H1 (cell line): ENCODE data around the gene SMARCC1. TPM values are rescaled to one million over a fixed set of nuclear protein-coding genes. Genes with fewer than 3 reads are reported as not detected.

ENCODE experiments used
- CTCF ChIA-PET: fragments of 300-600 bp; sonication (Branson Sonifier 250); formaldehyde crosslinking; loops from one replicate; lab custom pipeline; 2021; ENCODE audit not compliant: partially characterized antibody; lab: Charles Lee
- POLR2A ChIA-PET: fragments of 300-600 bp; sonication (Branson Sonifier 250); formaldehyde crosslinking; loops from one replicate; lab custom pipeline; 2021; ENCODE audit warnings: inconsistent platforms; ENCODE audit not compliant: partially characterized antibody; lab: Charles Lee
- DNase-seq, 2 experiments: peaks; one replicate each; pipeline versions ENCODE4 v3.0.0 to v3.0.0-alpha.2; 2010 to 2022; ENCODE audit warnings: low spot score in 2 of 2, low read depth in 1 of 2, mixed read lengths in 1 of 2
- FAIRE-seq: peaks from 2 replicates; lab custom pipeline; 2011; peaks lifted over from hg19 to GRCh38; lab: Jason Lieb, UNC
- H2AFZ ChIP-seq: 2 replicates; pipeline ENCODE4 v1.8.1; 2012; ENCODE audit warnings: low read length, inconsistent platforms
- H2AK5ac ChIP-seq: 2 replicates; pipeline ENCODE4 v1.6.1; 2013; ENCODE audit warnings: low read depth, low read length
- H2BK120ac ChIP-seq: replicated peaks from 2 replicates; pipeline ENCODE3; 2013; ENCODE audit warnings: low read depth, low read length, inconsistent platforms
- H2BK12ac ChIP-seq: 2 replicates; pipeline ENCODE4 v1.6.1; 2013; ENCODE audit warnings: low read depth, low read length
- H2BK15ac ChIP-seq: 2 replicates; pipeline ENCODE4 v1.6.1; 2013; ENCODE audit warnings: low read length
- H2BK20ac ChIP-seq: 2 replicates; pipeline ENCODE4 v1.6.1; 2013; ENCODE audit warnings: low read length
- H2BK5ac ChIP-seq: 2 replicates; pipeline ENCODE4 v1.6.1; 2013; ENCODE audit warnings: low read depth, low read length
- H3K14ac ChIP-seq: 2 replicates; pipeline ENCODE4 v1.6.1; 2013; ENCODE audit warnings: inconsistent platforms; ENCODE audit not compliant: insufficient read length
- H3K18ac ChIP-seq: 2 replicates; pipeline ENCODE4 v1.6.1; 2013; ENCODE audit warnings: low read length; ENCODE audit errors: extremely low read depth
- H3K23ac ChIP-seq: 2 replicates; pipeline ENCODE4 v1.6.1; 2013; ENCODE audit warnings: inconsistent platforms; ENCODE audit not compliant: insufficient read length
- H3K23me2 ChIP-seq: 2 replicates; pipeline ENCODE4 v1.6.1; 2013; ENCODE audit warnings: low read depth, low read length
- H3K27ac ChIP-seq: 2 replicates; pipeline ENCODE4 v1.6.1; 2011; ENCODE audit warnings: low read depth, low read length, inconsistent platforms
- H3K27me3 ChIP-seq, 4 experiments: replicated peaks in 1 of 4; 1 replicate in 1 of 4; 2 replicates in 3 of 4; pipeline versions ENCODE4 v1.6.1 to v1.8.1; 2011 to 2013; ENCODE audit warnings: low read length in 3 of 4, mild to moderate bottlenecking in 3 of 4, inconsistent platforms in 2 of 4, mixed read lengths in 2 of 4, moderate library complexity in 1 of 4; ENCODE audit not compliant: control insufficient read depth in 3 of 4, insufficient read depth in 3 of 4; ENCODE audit errors: extremely low read depth in 1 of 4
- H3K36me3 ChIP-seq, 4 experiments: 2 replicates each; pipeline versions ENCODE4 v1.6.1 to v1.8.1; 2011 to 2013; ENCODE audit warnings: mild to moderate bottlenecking in 4 of 4, low read length in 3 of 4, moderate library complexity in 2 of 4, control low read depth in 1 of 4, inconsistent platforms in 1 of 4; ENCODE audit not compliant: insufficient read depth in 4 of 4, control insufficient read depth in 2 of 4
- H3K4ac ChIP-seq: replicated peaks from 2 replicates; pipeline ENCODE3; 2013; ENCODE audit warnings: low read length, low read depth, mixed read lengths, inconsistent platforms; ENCODE audit not compliant: insufficient read length
- H3K4me1 ChIP-seq, 4 experiments: replicated peaks in 1 of 4; 1 replicate in 1 of 4; 2 replicates in 3 of 4; pipeline versions ENCODE4 v1.6.1 to v1.8.1; 2011 to 2013; ENCODE audit warnings: low read length in 3 of 4, inconsistent platforms in 2 of 4, mixed read lengths in 1 of 4; ENCODE audit not compliant: insufficient read depth in 4 of 4, control insufficient read depth in 3 of 4
- H3K4me2 ChIP-seq, 2 experiments: 2 replicates each; pipeline versions ENCODE4 v1.6.1 to v1.8.1; 2011 to 2013; ENCODE audit warnings: low read depth in 2 of 2, low read length in 2 of 2, control low read depth in 1 of 2, inconsistent platforms in 1 of 2, mild to moderate bottlenecking in 1 of 2; ENCODE audit not compliant: insufficient read depth in 1 of 2
- H3K4me3 ChIP-seq, 4 experiments: fragments of 200-600, 300-600 bp in 1 of 4; sonication (generic), shearing (Covaris generic), sonication (Bioruptor Twin) in 1 of 4; 2 replicates each; pipeline versions ENCODE4 v1.5.1 to v1.8.1; 2011 to 2016; ENCODE audit warnings: low read length in 4 of 4, low read depth in 3 of 4, control low read depth in 2 of 4, inconsistent platforms in 2 of 4, mild to moderate bottlenecking in 2 of 4, mixed read lengths in 1 of 4, moderate library complexity in 1 of 4; ENCODE audit not compliant: insufficient read depth in 2 of 4; ENCODE audit errors: extremely low read depth in 1 of 4
- H3K56ac ChIP-seq: replicated peaks from 2 replicates; pipeline ENCODE3; 2013; ENCODE audit warnings: low read depth, mild to moderate bottlenecking, mixed read lengths, low read length, inconsistent platforms; ENCODE audit not compliant: insufficient read length
- H3K79me1 ChIP-seq: 2 replicates; pipeline ENCODE4 v1.6.1; 2013; ENCODE audit warnings: low read depth, low read length, control low read depth
- H3K79me2 ChIP-seq, 2 experiments: 2 replicates each; pipeline versions ENCODE4 v1.6.1 to v1.8.1; 2012 to 2013; ENCODE audit warnings: low read length in 2 of 2, mild to moderate bottlenecking in 2 of 2, inconsistent platforms in 1 of 2; ENCODE audit not compliant: insufficient read depth in 2 of 2, control insufficient read depth in 1 of 2
- H3K9ac ChIP-seq, 4 experiments: replicated peaks in 1 of 4; 1 replicate in 1 of 4; 2 replicates in 3 of 4; pipeline versions ENCODE4 v1.6.1 to v1.8.1; 2011 to 2013; ENCODE audit warnings: low read depth in 3 of 4, low read length in 3 of 4, control low read depth in 2 of 4, mild to moderate bottlenecking in 2 of 4, moderate library complexity in 2 of 4, inconsistent platforms in 1 of 4; ENCODE audit errors: extremely low read depth in 1 of 4
- H3K9me3 ChIP-seq, 2 experiments: 2 replicates each; pipeline versions ENCODE4 v1.6.1 to v1.8.1; 2012 to 2013; ENCODE audit warnings: mild to moderate bottlenecking in 2 of 2, moderate library complexity in 2 of 2, control low read depth in 1 of 2, inconsistent platforms in 1 of 2, low read depth in 1 of 2, low read length in 1 of 2, mixed read lengths in 1 of 2; ENCODE audit not compliant: insufficient read depth in 2 of 2
- H4K20me1 ChIP-seq, 2 experiments: replicated peaks in 1 of 2; 2 replicates each; pipeline versions ENCODE3 to v1.8.1; 2011 to 2013; ENCODE audit warnings: inconsistent platforms in 2 of 2, low read length in 2 of 2, mild to moderate bottlenecking in 1 of 2; ENCODE audit not compliant: insufficient read depth in 2 of 2, control insufficient read depth in 1 of 2
- H4K5ac ChIP-seq: 2 replicates; pipeline ENCODE4 v1.6.1; 2013; ENCODE audit warnings: low read length, low read depth, mixed read lengths, inconsistent platforms; ENCODE audit not compliant: insufficient read length
- H4K8ac ChIP-seq: 2 replicates; pipeline ENCODE4 v1.8.0; 2013; ENCODE audit warnings: mild to moderate bottlenecking, moderate library complexity, low read length, inconsistent platforms; ENCODE audit not compliant: insufficient read depth; ENCODE audit errors: extremely low read depth
- H4K91ac ChIP-seq: replicated peaks from 2 replicates; pipeline ENCODE3; 2013; ENCODE audit warnings: low read length, mixed read lengths, inconsistent platforms; ENCODE audit not compliant: insufficient read length
- CHD1 ChIP-seq: IDR thresholded peaks from 2 replicates; pipeline ENCODE4 v1.6.1; 2012; ENCODE audit warnings: low read depth, low read length, improper control_type of control experiment
- CREB1 ChIP-seq: IDR thresholded peaks from 2 replicates; pipeline ENCODE4 v1.6.1; 2012; ENCODE audit warnings: inconsistent platforms
- EGR1 ChIP-seq: IDR thresholded peaks from 2 replicates; pipeline ENCODE4 v1.6.1; 2011; ENCODE audit warnings: low read depth, low read length, borderline replicate concordance
- HDAC2 ChIP-seq, 2 experiments: fragments of 300-600 bp in 1 of 2; sonication (generic) in 1 of 2; IDR thresholded peaks; 2 replicates each; pipeline ENCODE4 v1.6.1; 2011 to 2012; ENCODE audit warnings: low read depth in 2 of 2, low read length in 2 of 2, mild to moderate bottlenecking in 2 of 2, moderate library complexity in 2 of 2, borderline replicate concordance in 1 of 2, inconsistent platforms in 1 of 2
- KDM1A ChIP-seq: fragments of 200-600, 300-600 bp; sonication (generic); IDR thresholded peaks from 2 replicates; pipeline ENCODE4 v1.7.1; 2016; ENCODE audit warnings: mild to moderate bottlenecking, low read length, borderline replicate concordance
- KDM5A ChIP-seq: fragments of 200-600 bp; IDR thresholded peaks from 2 replicates; pipeline ENCODE4 v1.7.1; 2012; ENCODE audit warnings: mild to moderate bottlenecking, low read length, inconsistent platforms, mixed read lengths
- NRF1 ChIP-seq: IDR thresholded peaks from 2 replicates; pipeline ENCODE4 v1.6.1; 2011; ENCODE audit warnings: mild to moderate bottlenecking, low read depth, low read length, improper control_type of control experiment
- RBBP5 ChIP-seq: IDR thresholded peaks from 2 replicates; pipeline ENCODE4 v1.7.1; 2012; ENCODE audit warnings: low read depth, mild to moderate bottlenecking, inconsistent platforms, low read length, moderate library complexity, borderline replicate concordance
- SP1 ChIP-seq: IDR thresholded peaks from 2 replicates; pipeline ENCODE4 v1.6.1; 2011; ENCODE audit warnings: low read depth, low read length
- TAF1 ChIP-seq: IDR thresholded peaks from 2 replicates; pipeline ENCODE4 v1.6.1; 2011; ENCODE audit warnings: mild to moderate bottlenecking, low read depth, low read length
- TCF12 ChIP-seq: IDR thresholded peaks from 2 replicates; pipeline ENCODE4 v1.6.1; 2011; ENCODE audit warnings: low read depth, mild to moderate bottlenecking, low read length
- WGBS, 2 experiments: shearing (Covaris generic) in 1 of 2; methylation state at CpG; one replicate each; pipeline versions ENCODE4 v1.1.6 to v1.1.7; 2013 to 2015; ENCODE audit warnings: low lambda C conversion rate in 2 of 2, mixed read lengths in 2 of 2, inconsistent platforms in 1 of 2, low coverage in 1 of 2, missing lambda C conversion rate in 1 of 2; ENCODE audit not compliant: insufficient replicate concordance in 2 of 2, insufficient coverage in 1 of 2, insufficient read length in 1 of 2; ENCODE audit errors: extremely low coverage in 1 of 2, missing lambda C conversion rate in 1 of 2; 5-methylcytosine and 5-hydroxymethylcytosine counted together
- polyA plus RNA-seq, 7 experiments: library from polyadenylated mRNA; depleted of rRNA in 3 of 7; stranded (reverse) in 5 of 7; unstranded in 2 of 7; fragments of >200 nt in 5 of 7; fragments of 200-250 nt in 2 of 7; gene quantifications; 1 replicate in 5 of 7; 2 replicates in 1 of 7; 4 replicates in 1 of 7; pipeline versions ENCODE4 v1.2.1 to v1.2.3, GENCODE V29; 2011 to 2013; ENCODE audit warnings: missing spikeins in 2 of 7, mixed read lengths in 2 of 7
- total RNA-seq: library from RNA; stranded (reverse); fragmentation: NEBNext Ultra II Directional; extraction: Animal tissue kit (Norgen Biotek cat#: 25700); gene quantifications from 2 replicates; pipeline ENCODE4 v1.2.1, GENCODE V29; 2021

Gene SMARCC1
- total and polyA plus RNA-seq, 2 of the 8 experiments (the other 6 are each of a cell fraction or from before 2014, with no cell fraction given), result 64.1 to 335 TPM

DNA sequence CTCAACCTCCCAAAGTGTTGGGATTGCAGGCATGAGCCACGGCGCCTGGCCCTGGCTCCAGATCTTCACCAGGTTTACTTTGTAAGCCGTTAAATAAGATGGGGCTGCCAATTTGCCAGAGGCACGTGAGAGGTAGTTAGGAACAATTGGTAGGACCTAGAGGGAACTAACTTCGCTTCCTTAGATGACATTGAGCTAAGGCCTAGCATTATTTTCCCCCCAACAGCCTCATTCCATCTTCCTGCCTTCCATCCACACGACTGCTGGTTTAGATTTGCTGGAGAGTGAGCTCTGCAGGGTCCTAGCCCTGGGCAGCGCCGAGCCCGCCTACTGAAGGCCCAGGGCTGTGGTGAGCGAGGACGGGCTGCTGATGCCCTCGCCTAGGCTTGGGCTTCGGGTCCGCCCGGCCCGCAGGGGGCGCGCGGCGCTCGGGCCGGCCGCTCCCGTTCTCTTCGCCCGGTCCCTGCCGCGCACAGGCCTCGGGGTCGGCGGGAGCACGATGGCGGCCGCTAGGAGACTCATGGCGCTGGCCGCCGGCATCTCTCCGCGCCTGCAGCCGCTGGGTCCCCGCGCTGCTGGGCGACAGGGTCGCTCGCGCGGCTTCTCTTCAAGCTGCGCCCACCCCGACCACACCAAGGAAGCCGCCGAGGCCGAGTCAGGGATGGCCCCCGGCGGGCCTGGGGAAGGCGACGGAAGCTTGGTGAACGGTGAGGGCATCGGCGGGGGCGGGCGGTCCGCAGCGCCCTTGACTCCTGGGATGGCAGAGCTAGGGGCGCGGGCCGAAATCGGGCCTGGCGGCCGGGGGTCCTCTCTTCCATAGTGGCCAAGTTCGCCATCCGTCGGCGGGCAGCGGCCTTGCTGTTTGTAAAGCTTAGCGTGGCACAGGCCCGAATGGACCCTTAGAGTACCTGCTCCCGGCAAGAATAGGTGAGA lies 43.1 kb upstream of the SMARCC1 start:
- WGBS, 2 experiments, result 6% methylated on average over 75 of the region's 77 CpGs; no CpG with 5 or more reads in 1 of the 2 experiments
- Histone ChIP-seq H2BK20ac (no peak overlapping the region), H2BK12ac (peak overlapping the region; percentile 68; the same call in 1 of the 2 replicates), H2AFZ (no peak overlapping the region), H3K27ac (peak overlapping the region; percentile 79), H2BK120ac (peak overlapping the region; percentile 38), H2AK5ac (no peak overlapping the region), H3K56ac (peak overlapping the region; percentile 77), H3K36me3 (peaks cover 18 to 46% (median 25%) of the 10 kb centered on the region in 4 experiments), H3K9ac (peak overlapping the region; percentile 83 to 99 (median 92)), H3K4me2 (peak overlapping the region; percentile 78 to 100), H3K18ac (peak overlapping the region; percentile 13), H3K4ac (peak overlapping the region; percentile 99), H3K4me3 (peak overlapping the region; percentile 80 to 99 (median 86)), H4K20me1 (peaks cover 0 to 4% of the 10 kb centered on the region in 2 experiments), H3K14ac (no peak overlapping the region), H3K4me1 (peaks cover 3 to 6% (median 4%) of the 10 kb centered on the region in 4 experiments; a peak in 5 of 7 replicates), H3K23ac (no peak overlapping the region), H3K9me3 (no peaks in the 10 kb centered on the region), H2BK5ac (peak overlapping the region; percentile 87), H3K23me2 (peaks cover 7% of the 10 kb centered on the region), H4K5ac (peak overlapping the region; percentile 73), H4K91ac (peak overlapping the region; percentile 84), H3K79me1 (peaks cover 5% of the 10 kb centered on the region), H4K8ac (peak overlapping the region; percentile 98; the same call in 1 of the 2 replicates), H3K79me2 (peaks cover 8 to 27% of the 10 kb centered on the region in 2 experiments), H3K27me3 (no peaks in the 10 kb centered on the region), H2BK15ac (no peak overlapping the region)
- DNase-seq (peak in 1 of 2 experiments; percentile 86), FAIRE-seq (no peak)
- POLR2A ChIA-PET, result interaction anchor here (0.6 to 4.8 kb wide), 27 partner anchors 8 to 362 kb away, joined by 3 to 34 read pairs (median 5); partner anchors contain the start of gene SCAP
- CTCF ChIA-PET, result interaction anchor here (0.6 to 2.9 kb wide), 25 partner anchors 9 to 538 kb away, joined by 3 to 37 read pairs (median 5); partner anchors contain the start of gene DHX30
- no peak; the same call in 1 of the 2 replicates for TF ChIP-seq KDM5A
- peak; percentile 95 for TF ChIP-seq TAF1
- TF ChIP-seq CREB1, result 0 out of 2 replicates have a peak, but pooled peaks have one; percentile 24
- TF ChIP-seq NRF1, result no peak
- TF ChIP-seq TCF12, result no peak
- 0 out of 4 replicates have a peak, but pooled peaks of 1 of the 2 experiments have one; percentile 67 for TF ChIP-seq HDAC2 (IDR thresholded peaks at IDR 0.05; ENCODE audit: borderline replicate concordance in 1 of 2, low read depth in 2 of 2, low read length in 2 of 2)
- no peak for TF ChIP-seq KDM1A
- no peak for TF ChIP-seq CHD1
- TF ChIP-seq EGR1, result 0 out of 2 replicates have a peak, but pooled peaks have one; percentile 71
- peak; percentile 39; the same call in 1 of the 2 replicates for TF ChIP-seq SP1
- peak; percentile 48; the same call in 1 of the 2 replicates for TF ChIP-seq RBBP5
